ENCODE data around the gene NTSR1. TPM values are rescaled to one million over a fixed set of nuclear protein-coding genes. Genes with fewer than 3 reads are reported as not detected.

NTSR1 gene
- total and polyA plus RNA-seq, 5 donors from 2014 or later = 0.11 to 0.37 TPM; not detected in 3

GRCh38 chr20:62737271-62737811 is 28.7 kb downstream of the NTSR1 start:
- peaks cover 6 to 43% (median 14%) of the 10 kb centered on the region in 4 donors for H3K4me1 Mint-ChIP-seq
- H3K9me3 Mint-ChIP-seq = no peaks in the 10 kb centered on the region
- Histone ChIP-seq H3K27me3 (ENCODE audit: control insufficient read depth, insufficient read depth, low read length) (no peaks in the 10 kb centered on the region), H3K27ac (ENCODE audit: insufficient read depth, low read length, poor library complexity, severe bottlenecking) (no peak overlapping the region), H3K36me3 (ENCODE audit: control insufficient read depth, insufficient read depth, low read length) (no peaks in the 10 kb centered on the region), H3K4me1 (ENCODE audit: control insufficient read depth, insufficient read depth, low read length, poor library complexity, severe bottlenecking) (peaks cover 37% of the 10 kb centered on the region), H3K9me3 (ENCODE audit: control insufficient read depth in 2 of 2, low read length in 2 of 2) (no peaks in the 10 kb centered on the region), H3K4me3 (ENCODE audit: low read depth, low read length) (no peak overlapping the region)
- H3K27me3 Mint-ChIP-seq = peaks cover 5% of the 10 kb centered on the region
- ATAC-seq (ENCODE audit: low read depth in 2 of 2) = no peak
- no peak overlapping the region for H3K27ac Mint-ChIP-seq
- H3K4me3 Mint-ChIP-seq = no peak overlapping the region
- DNase-seq = no peak
- no peaks in the 10 kb centered on the region for H3K36me3 Mint-ChIP-seq

- Mint-ChIP-seq H3K27ac (peak overlapping the region in 2 of 3 donors; percentile 73 to 96), H3K27me3 (no peaks in the 10 kb centered on the region), H3K4me1 (peaks cover 6 to 51% (median 13%) of the 10 kb centered on the region in 4 donors), H3K36me3 (no peaks in the 10 kb centered on the region), H3K4me3 (peak overlapping the region in 2 of 4 donors; percentile 21 to 76), H3K9me3 (no peaks in the 10 kb centered on the region)
- Histone ChIP-seq H3K4me1 (ENCODE audit: control insufficient read depth, insufficient read depth, low read length, poor library complexity, severe bottlenecking) (peaks cover 45% of the 10 kb centered on the region), H3K4me3 (ENCODE audit: low read depth, low read length) (no peak overlapping the region), H3K36me3 (ENCODE audit: control insufficient read depth, insufficient read depth, low read length) (no peaks in the 10 kb centered on the region), H3K27ac (ENCODE audit: insufficient read depth, low read length, poor library complexity, severe bottlenecking) (no peak overlapping the region), H3K27me3 (ENCODE audit: control insufficient read depth, insufficient read depth, low read length) (no peaks in the 10 kb centered on the region), H3K9me3 (ENCODE audit: control insufficient read depth in 2 of 2, low read length in 2 of 2) (no peaks in the 10 kb centered on the region)
- DNase-seq (no peak), ATAC-seq (ENCODE audit: low read depth in 2 of 2) (no peak)
Observed at GRCh38 chr20:62738025-62738881, 29.6 kb downstream of the NTSR1 start.

GRCh38 chr20:62739067-62739466 is 30.4 kb downstream of the NTSR1 start:
- Histone ChIP-seq H3K36me3 (ENCODE audit: control insufficient read depth, insufficient read depth, low read length) (no peaks in the 10 kb centered on the region), H3K27ac (ENCODE audit: insufficient read depth, low read length, poor library complexity, severe bottlenecking) (peak overlapping the region; percentile 87), H3K9me3 (ENCODE audit: control insufficient read depth in 2 of 2, low read length in 2 of 2) (no peaks in the 10 kb centered on the region), H3K4me1 (ENCODE audit: control insufficient read depth, insufficient read depth, low read length, poor library complexity, severe bottlenecking) (peaks cover 45% of the 10 kb centered on the region), H3K4me3 (ENCODE audit: low read depth, low read length) (no peak overlapping the region), H3K27me3 (ENCODE audit: control insufficient read depth, insufficient read depth, low read length) (no peaks in the 10 kb centered on the region)
- H3K4me1 Mint-ChIP-seq = peaks cover 6 to 55% (median 13%) of the 10 kb centered on the region in 4 donors
- H3K27me3 Mint-ChIP-seq = no peaks in the 10 kb centered on the region
- ATAC-seq (ENCODE audit: low read depth in 2 of 2) (no peak), DNase-seq (no peak)
- no peaks in the 10 kb centered on the region for H3K36me3 Mint-ChIP-seq
- peak overlapping the region; percentile 89 to 100 (median 96) for H3K27ac Mint-ChIP-seq
- peak overlapping the region; percentile 76 to 88 (median 83) for H3K4me3 Mint-ChIP-seq
- H3K9me3 Mint-ChIP-seq = no peaks in the 10 kb centered on the region

- no peaks in the 10 kb centered on the region for H3K27me3 Mint-ChIP-seq
- Histone ChIP-seq H3K27ac (ENCODE audit: insufficient read depth, low read length, poor library complexity, severe bottlenecking) (peak overlapping the region; percentile 87), H3K27me3 (ENCODE audit: control insufficient read depth, insufficient read depth, low read length) (no peaks in the 10 kb centered on the region), H3K9me3 (ENCODE audit: control insufficient read depth in 2 of 2, low read length in 2 of 2) (no peaks in the 10 kb centered on the region), H3K4me1 (ENCODE audit: control insufficient read depth, insufficient read depth, low read length, poor library complexity, severe bottlenecking) (peaks cover 45% of the 10 kb centered on the region), H3K4me3 (ENCODE audit: low read depth, low read length) (peak overlapping the region; percentile 75), H3K36me3 (ENCODE audit: control insufficient read depth, insufficient read depth, low read length) (no peaks in the 10 kb centered on the region)
- peaks cover 6 to 57% (median 13%) of the 10 kb centered on the region in 4 donors for H3K4me1 Mint-ChIP-seq
- H3K9me3 Mint-ChIP-seq = no peaks in the 10 kb centered on the region
- DNase-seq (peak; percentile 31 to 87 (median 45)), ATAC-seq (ENCODE audit: low read depth in 2 of 2) (peak; percentile 28 to 38)
- H3K27ac Mint-ChIP-seq = peak overlapping the region; percentile 89 to 100 (median 96)
- no peaks in the 10 kb centered on the region for H3K36me3 Mint-ChIP-seq
- H3K4me3 Mint-ChIP-seq = peak overlapping the region; percentile 76 to 88 (median 83)
Observed at GRCh38 chr20:62739581-62740285, 31.1 kb downstream of the NTSR1 start.

- peaks cover 11 to 61% (median 19%) of the 10 kb centered on the region in 4 donors for H3K4me1 Mint-ChIP-seq
- Histone ChIP-seq H3K27ac (ENCODE audit: insufficient read depth, low read length, poor library complexity, severe bottlenecking) (peak overlapping the region; percentile 87), H3K4me3 (ENCODE audit: low read depth, low read length) (peak overlapping the region; percentile 75), H3K4me1 (ENCODE audit: control insufficient read depth, insufficient read depth, low read length, poor library complexity, severe bottlenecking) (peaks cover 51% of the 10 kb centered on the region), H3K36me3 (ENCODE audit: control insufficient read depth, insufficient read depth, low read length) (no peaks in the 10 kb centered on the region), H3K9me3 (ENCODE audit: control insufficient read depth in 2 of 2, low read length in 2 of 2) (no peaks in the 10 kb centered on the region), H3K27me3 (ENCODE audit: control insufficient read depth, insufficient read depth, low read length) (no peaks in the 10 kb centered on the region)
- ATAC-seq (ENCODE audit: low read depth in 2 of 2) (peak; percentile 79 to 81), DNase-seq (peak; percentile 71 to 97 (median 88))
- peak overlapping the region; percentile 89 to 100 (median 96) for H3K27ac Mint-ChIP-seq
- H3K36me3 Mint-ChIP-seq = peaks cover 5% of the 10 kb centered on the region
- H3K9me3 Mint-ChIP-seq = no peaks in the 10 kb centered on the region
- H3K27me3 Mint-ChIP-seq = no peaks in the 10 kb centered on the region
- H3K4me3 Mint-ChIP-seq = peak overlapping the region; percentile 76 to 88 (median 83)
Observed at GRCh38 chr20:62740286-62741141, 31.9 kb downstream of the NTSR1 start.

- Mint-ChIP-seq H3K9me3 (no peaks in the 10 kb centered on the region), H3K27ac (peak overlapping the region; percentile 73 to 100 (median 96)), H3K27me3 (no peaks in the 10 kb centered on the region), H3K4me3 (peak overlapping the region in 3 of 4 donors; percentile 19 to 57 (median 56)), H3K4me1 (peaks cover 12 to 65% (median 20%) of the 10 kb centered on the region in 4 donors), H3K36me3 (peaks cover 5% of the 10 kb centered on the region)
- no peak for ATAC-seq (ENCODE audit: low read depth in 2 of 2)
- no peak for DNase-seq
- Histone ChIP-seq H3K4me1 (ENCODE audit: control insufficient read depth, insufficient read depth, low read length, poor library complexity, severe bottlenecking) (peaks cover 57% of the 10 kb centered on the region), H3K9me3 (ENCODE audit: control insufficient read depth in 2 of 2, low read length in 2 of 2) (no peaks in the 10 kb centered on the region), H3K27me3 (ENCODE audit: control insufficient read depth, insufficient read depth, low read length) (no peaks in the 10 kb centered on the region), H3K27ac (ENCODE audit: insufficient read depth, low read length, poor library complexity, severe bottlenecking) (peak overlapping the region; percentile 87), H3K4me3 (ENCODE audit: low read depth, low read length) (no peak overlapping the region), H3K36me3 (ENCODE audit: control insufficient read depth, insufficient read depth, low read length) (no peaks in the 10 kb centered on the region)
Observed at GRCh38 chr20:62741191-62741691, 32.6 kb downstream of the NTSR1 start.
